GDM1 (cell line): ENCODE data around the gene OPN1SW.

Source experiments
- DNase-seq: peaks from one replicate; lab custom pipeline; 2025; lab: John Stamatoyannopoulos, UW

The OPN1SW gene, protein sequence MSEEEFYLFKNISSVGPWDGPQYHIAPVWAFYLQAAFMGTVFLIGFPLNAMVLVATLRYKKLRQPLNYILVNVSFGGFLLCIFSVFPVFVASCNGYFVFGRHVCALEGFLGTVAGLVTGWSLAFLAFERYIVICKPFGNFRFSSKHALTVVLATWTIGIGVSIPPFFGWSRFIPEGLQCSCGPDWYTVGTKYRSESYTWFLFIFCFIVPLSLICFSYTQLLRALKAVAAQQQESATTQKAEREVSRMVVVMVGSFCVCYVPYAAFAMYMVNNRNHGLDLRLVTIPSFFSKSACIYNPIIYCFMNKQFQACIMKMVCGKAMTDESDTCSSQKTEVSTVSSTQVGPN

DNA sequence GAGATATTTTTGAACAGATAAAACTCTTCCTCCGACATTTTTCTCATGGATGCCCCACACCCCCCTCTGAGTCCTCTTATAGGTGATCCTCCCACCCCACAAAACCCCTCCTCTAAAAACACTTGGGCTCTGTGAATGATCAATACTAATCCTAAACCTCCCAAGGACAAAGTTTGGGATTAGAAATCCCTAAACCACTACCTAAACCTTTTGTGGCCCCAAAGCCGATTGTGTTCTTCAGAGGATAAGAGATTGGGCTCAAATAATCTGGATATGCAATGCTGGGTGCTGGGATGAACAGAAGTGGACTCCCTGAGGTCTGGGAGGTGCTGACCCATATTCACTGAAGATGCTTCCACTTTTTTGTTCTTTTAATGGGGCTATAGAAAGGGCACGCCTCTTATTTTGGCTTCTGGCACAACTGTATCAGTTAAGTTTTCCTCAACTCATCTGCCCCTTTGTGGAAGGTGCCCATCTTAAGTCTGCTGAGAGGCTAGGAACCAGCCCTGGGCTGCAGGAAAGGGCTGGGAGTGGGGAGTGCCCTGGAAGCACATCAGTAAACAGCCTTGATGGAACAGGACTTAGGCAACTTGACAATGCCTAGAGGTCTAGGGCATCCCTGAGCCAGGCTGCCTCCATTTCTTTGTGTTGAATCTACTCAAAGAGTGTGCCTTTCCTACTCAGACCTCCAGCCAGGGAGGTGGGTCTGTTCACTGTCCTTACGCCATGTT is at the start of gene OPN1SW:
Gene OPN1SW, minus strand, starts transcription at position 51 of the 731 bp plus-strand sequence. Its CDS starts 13 bp downstream, at position 38.
- DNase-seq: no peak

DNA sequence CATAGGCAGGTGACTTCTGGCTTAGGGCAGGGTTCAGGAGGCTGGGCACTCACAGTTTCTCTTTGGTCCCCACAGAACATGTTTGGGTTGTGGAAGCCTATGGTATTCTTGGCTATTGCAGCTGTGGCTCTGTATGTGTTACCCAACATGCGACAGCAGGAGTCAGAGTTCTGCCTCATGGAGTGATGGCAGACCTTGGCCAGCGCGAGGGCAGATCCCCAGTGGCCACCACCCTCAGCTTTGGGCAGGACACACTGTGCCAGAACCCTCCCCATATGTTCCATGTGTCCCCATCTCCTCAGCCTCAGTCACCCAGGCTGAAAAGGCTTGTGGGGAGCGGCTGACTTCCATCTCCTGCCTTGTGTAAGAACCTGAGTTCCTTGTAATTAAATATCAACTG is 46.1 kb upstream of the OPN1SW start:
- DNase-seq: no peak

DNA sequence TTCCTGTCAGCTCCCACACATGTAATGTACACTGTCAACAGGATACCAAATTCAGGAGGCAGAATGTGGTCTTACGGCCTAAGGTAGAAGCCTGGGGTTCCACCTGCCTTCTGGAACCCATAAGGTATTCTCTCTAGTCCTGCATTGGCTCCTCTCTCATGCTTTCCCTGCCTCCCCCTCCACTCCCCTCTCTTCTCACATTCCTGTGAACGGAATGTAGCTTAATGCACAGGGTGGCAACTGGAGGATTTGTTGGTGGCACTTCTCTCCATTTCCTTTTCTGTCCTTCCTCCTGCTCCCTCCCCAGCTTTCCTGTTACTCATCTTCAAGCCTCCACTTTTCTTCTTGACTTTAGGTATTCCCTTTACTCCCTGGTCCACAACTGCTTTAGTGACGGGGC is 43.1 kb upstream of the OPN1SW start:
- no peak for DNase-seq

DNA sequence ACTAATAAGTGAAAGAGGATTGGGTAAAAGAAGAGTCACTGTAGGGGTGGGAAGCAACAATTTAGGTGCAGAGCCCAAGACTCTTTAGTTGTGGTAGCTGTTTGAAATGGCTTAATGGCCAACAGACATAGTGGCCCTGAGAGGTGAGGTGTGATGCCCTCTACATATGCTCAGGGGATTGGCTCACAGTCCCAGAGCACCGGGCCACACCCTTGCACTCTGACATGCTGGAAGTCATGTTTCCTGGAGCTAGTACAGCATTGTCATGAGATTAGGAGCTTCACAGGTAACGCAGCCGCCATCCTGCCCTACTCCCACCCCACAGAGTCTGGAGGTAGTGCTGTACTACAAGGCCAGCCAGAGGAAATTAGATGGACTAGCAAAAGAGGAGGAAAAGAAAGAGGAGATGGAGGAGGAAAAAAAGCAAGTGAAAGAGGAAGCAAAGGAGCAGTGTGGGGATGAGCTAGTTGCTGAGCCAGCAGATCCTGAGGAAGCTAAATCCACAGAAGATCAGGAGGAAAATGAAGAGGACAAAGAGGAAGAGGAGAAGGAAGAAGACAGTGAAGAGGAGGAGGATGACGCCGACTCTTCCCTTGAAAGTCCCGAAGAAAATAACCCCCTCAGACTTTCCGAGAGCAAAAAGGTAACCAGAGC is 39.8 kb upstream of the OPN1SW start:
- no peak for DNase-seq

DNA sequence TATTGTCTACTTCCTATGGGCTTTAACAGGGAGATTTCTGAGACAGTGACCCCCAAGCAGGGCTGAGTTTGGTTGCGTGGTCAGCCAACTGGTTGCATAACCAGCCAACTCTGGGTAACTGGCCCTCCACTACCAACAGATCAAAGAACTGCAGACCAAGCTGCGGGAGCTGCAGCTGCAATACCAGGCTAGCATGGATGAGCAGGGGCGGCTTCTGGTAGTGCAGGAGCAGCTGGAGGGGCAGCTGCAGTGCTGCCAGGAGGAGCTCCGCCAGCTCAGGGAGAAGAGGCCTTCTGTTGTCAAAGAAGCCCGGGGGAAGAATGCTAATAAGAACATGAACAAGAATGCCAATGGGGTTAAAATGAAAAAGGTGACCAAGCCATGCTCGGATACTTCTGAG is 38.9 kb upstream of the OPN1SW start:
- DNase-seq: no peak

DNA sequence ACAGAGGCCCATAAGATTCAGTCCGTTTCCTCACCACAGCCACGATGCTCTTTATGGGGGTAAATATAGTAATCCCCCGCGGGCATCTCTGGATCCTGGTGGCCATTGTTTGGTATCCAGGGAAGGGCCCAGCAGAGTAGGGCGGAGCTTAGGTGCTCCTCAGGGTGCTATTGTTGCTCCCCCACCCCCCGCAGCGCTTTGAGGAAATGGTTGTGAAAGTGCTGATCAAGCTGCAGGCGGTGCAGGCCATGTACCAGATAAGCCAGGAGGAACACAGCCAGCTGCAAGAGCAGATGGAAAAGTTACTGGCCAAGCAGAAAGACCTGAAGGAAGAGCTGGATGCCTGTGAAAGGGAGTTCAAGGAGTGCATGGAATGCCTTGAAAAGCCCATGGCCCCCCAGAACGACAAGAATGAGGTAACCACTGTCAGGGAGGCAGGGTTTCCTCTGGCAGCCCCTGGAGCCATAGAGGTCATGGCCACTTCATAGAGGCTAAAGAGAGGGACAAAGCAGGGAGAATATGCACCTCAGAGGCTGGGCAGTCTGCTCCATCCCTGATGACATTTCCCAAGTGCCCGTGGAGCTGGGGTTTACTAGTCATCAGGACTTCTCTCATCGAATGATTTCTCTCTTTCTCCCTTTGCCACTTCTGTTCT is 37.0 kb upstream of the OPN1SW start:
- no peak for DNase-seq

DNA sequence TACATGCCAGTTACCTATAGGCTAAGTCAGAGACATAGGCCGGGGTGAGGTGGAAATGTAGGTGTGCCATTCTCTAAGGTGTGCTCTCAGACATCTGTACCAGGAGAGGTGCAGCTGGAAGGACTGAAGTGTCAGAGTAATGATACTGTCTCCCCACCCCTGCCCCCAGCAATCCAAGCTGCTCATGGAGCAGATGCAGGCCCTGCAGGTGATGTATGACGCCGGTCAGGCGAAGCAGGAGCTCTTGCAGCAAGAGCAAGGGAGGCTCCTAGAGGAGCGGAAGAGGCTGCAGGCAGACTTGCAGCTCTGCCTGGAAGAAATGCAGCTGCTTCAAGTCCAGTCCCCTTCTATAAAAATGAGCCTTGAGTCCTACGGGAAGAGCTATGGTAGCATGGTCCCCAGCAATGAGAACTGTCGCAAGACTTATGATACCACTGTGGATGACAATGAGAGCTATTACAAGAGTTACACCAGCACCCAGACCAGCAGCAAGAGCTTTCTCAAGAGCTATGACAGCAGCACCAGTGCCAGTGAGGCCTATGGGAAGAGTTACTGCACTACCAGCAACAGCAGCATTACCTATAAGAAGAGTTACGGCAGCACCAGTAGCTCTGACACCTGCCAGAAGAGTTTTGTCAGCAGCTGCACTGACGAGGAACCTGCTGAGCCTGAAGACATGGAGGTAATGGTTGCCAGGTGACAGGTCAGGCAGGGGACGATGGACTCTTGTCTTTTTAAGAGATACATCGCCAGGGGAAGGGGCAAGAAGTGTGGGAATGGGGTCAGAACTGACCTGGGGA is 36.2 kb upstream of the OPN1SW start:
- DNase-seq: no peak

DNA sequence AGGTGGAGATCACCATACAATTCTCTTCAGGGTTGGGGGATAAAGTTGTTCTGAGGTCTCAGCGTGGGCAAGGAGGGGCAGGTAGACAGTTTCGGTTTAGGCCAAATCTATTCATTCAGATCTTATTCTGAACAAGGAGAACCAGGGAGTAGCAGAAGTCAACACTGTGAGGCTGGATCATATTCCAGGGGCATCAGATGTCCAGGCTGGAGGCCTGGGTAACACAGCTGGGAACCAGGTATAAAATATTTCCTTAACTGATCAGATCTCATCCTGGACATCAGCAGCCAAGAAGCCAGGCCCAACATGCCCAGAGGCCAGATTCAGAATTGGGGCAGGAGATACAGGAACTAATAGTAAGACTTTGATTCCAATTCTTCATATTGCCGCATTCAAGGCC is 35.4 kb upstream of the OPN1SW start:
- no peak for DNase-seq

DNA sequence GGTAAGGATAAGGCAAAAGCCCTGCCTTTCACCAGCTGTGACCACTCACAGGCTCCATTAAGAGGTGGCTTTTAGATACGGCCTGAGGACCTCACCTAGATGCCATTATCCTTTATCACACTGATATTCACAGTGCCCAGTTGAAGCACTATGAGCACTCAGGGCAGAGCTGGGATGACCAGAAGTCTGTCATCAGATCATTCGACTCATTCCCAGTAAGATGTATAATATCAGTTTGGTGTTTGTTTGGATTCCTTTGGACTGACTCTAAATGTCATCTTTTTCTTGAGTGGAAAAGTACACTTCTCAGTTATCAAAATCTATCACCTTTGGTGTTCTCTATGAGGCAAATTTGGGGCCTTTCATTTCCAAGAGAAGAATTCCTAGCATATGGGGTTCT is 34.9 kb upstream of the OPN1SW start:
- no peak for DNase-seq

DNA sequence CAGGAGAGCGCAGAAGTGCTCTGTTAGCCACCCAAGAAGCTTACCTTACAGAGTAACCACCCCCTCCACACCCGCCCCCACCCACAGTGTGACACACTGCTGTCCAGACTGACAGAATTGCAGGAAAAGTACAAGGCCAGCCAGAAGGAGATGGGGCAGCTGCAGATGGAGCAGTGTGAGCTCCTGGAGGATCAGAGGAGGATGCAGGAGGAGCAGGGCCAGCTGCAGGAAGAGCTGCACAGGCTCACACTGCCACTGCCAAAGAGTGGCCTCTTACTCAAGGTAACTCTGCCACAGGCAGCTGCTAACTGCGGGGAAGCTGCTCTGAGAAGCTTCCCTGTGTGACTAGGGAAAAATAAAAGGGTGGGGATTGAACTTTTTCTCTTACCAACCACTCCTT is 33.8 kb upstream of the OPN1SW start:
- DNase-seq: no peak

DNA sequence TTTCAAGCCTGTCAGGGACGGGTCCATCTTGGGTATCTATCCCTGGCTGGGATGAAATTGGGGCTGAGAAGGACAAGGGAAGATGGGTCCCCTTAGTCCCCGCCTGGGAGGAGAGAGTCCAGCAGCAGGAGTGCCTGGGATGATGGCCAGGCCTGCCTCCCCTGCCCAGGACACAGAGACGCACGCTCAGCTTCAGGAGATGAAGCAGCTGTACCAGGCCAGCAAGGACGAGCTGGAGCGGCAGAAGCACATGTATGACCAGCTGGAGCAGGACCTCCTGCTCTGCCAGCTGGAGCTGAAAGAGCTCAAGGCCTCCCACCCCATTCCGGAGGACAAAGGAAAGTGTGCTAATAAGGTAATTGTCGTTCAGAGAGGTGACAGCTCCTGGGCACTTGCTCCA is 31.6 kb upstream of the OPN1SW start:
- DNase-seq: no peak

DNA sequence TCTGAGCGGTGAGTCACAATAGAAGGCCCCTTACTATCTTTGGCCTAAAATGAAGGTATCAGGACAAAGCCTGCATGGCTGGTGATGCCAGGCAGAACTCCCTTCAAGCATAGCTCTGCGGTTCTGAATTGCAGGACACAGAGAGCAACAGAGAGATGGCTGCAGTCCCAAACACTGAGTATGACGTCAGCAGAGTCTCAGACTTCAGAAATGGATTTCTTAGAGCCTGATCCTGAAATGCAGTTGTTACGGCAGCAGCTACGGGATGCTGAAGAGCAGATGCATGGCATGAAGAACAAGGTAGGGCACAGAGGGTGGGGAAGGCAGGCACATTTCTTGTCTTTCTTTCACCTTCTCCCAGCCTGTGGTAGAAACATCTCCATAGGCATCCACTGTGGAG is 29.6 kb upstream of the OPN1SW start:
- DNase-seq: no peak

DNA sequence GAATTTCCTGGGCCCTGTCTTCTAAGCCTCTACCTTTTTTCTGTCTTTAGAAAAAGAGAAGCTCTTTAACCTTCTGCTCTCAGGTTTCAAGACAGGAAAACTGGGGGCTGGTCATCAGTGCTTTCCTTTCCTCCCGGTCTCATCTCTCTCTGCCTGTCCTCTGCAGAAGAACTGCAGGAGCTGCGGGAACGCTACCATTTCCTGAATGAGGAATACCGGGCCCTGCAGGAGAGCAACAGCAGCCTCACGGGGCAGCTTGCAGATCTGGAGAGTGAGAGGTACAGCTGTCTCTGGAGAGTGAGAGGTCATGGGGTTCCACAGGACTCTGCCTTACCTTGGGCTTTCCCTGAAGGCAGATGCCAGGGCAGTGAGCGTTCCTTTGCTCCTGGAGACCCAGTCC is 28.9 kb upstream of the OPN1SW start:
- DNase-seq: no peak

DNA sequence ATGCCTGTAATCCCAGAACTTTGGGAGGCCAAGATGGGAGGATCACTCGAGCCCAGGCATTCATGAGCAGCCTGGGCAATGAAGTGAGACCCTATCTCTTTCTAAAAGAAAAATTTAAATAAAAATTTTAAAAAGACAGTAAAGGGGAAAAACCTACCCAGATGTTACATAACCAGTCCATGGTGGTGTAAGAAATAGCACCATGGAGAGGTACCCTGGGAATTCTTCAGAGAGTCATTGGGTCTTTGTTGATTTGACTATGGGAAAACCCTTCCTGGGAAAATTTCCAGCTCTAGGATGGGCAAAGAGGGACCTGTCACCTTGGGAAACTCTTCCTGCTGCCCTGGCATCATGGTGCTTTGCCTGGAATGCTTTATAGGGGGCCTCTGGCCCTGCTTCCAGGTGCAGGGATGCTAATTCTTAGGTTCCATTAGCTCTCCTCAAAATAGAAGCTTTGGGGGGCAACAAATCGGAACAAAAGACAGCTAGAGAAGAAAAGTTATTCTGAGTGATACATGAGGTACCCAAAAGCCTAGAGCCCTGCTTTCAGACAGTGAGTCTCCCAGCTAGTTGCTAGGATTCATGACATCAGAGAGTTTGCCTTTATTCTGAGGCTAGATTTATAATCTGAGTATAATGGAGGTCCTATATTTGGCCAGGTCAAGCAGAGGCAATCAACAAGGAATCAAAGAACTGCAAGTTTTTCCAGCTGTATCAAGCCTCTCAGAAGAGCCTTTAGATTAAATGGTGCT is 26.2 kb upstream of the OPN1SW start:
- DNase-seq: no peak

DNA sequence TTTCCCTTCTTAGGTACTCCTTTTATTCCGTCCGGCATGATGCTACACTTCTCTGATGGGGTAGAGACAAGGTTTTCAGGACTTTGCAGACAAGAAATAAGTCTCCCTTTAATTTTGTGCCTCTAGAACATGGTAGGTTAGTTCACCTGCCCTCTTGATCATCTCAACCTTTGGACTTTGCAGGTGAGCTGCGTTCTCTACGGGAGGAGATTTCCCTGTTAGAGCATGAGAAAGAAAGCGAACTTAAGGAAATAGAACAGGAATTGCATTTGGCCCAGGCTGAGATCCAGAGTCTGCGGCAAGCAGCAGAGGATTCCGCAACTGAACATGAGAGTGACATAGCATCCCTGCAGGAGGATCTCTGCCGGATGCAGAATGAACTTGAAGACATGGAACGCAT is 25.4 kb upstream of the OPN1SW start:
- no peak for DNase-seq

DNA sequence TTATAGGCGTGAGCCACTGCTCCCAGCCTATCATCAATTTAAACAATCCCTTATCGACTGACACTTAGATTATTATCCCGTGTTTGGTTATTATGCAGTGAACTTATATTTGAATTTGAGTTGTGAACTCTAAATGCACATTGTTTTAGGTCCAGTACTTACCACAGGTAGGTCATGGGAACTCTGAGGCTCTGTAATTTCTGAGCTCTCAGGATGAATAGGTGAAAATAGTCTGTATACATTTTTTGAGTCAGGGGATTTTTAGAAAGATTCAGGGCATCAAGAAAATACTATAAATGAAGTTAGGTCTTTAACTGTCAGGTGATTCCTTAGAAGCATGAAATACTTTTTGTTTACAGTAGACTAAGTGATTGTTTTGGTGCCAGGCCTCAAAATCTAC is 25.0 kb upstream of the OPN1SW start:
- no peak for DNase-seq

DNA sequence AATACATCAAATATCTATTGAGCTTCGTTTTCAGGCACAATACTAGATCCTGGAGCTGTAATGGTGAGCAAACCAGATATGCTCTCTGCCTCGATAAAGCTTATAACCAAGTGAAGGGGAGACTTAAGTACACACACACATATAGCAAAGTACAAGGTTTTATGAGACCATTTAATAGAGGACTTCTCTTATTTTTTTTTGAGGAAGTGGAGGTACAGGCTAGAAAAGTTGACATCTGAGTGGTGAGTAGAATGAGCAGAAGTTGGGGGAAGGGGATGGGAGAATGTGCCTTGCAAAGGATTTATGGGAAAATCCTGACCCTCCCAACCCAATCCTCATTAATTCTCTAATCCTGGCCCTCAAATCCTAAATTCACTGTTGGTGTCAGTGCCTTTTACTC is 23.9 kb upstream of the OPN1SW start:
- no peak for DNase-seq

DNA sequence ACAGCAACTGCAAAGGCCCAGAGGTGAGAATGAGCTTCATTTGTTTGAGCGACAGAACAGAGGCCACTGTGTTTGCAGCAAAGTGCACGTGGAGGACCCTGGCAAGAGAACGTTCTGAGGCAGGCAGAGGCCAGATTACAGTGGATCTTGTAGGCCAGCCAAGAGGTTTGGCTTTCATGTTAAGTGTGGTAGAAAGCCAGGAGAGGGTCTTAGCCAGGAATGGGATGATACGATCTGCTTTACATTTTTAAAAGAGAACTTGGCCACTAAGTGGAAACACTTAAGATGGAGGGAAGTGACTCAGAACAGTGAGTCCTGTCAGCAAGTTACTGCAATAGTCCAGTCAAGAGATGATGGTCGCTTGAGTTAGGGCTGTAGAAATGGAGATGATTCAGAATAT is 20.7 kb upstream of the OPN1SW start:
- no peak for DNase-seq

DNA sequence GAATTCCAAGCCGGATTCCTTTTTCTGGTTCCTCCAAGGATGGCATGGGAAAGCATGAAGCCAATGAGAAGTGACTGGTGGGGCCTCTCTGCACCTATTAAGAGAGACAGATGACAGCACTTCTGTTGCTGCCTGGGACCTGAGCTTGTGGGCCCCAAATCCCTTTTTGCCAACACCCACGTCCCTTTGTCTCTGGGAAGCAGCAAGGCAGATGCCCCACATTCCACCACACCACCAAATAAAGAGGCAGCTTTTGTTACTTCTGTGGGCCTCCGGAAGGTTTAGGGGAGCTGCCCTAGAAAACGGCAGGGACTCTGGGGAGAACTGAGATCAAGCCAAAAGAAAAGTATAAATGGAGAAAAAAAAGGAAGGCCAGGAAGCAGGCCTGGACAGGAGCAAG is 19.5 kb upstream of the OPN1SW start:
- DNase-seq: no peak

DNA sequence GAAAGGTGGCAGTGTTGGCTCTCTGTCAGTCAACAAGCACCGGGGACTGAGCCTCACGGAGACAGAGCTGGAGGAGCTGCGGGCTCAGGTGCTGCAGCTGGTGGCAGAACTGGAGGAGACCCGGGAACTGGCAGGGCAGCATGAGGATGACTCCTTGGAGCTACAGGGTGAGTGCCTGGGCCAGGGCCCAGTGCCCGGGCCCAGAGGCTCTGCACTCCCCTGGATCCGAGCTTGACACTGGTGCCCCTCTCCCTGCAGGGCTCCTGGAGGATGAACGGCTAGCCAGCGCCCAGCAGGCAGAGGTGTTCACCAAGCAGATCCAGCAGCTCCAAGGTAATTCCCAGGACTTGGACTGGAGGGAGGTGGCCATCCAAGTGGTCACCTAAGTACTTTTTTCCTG is 18.8 kb upstream of the OPN1SW start:
- no peak for DNase-seq

DNA sequence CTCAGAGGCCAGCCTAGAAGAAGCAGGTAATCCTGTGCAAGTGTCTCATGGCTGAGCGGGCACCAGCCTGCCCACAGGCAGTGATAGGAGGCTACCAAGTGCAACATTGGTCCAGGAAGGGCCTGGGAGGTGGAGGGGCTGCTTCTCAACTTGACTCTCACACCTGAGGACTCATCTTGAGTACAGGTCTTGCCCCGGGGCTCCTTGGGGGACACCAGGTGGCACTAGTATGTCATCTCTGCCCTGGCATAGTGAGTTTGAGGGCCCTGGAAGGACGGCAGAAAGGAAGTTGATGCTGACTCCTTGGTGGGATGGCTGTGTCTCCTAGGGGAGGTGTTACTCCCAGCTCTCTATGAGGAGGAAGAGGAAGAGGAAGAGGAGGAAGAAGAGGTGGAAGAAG is 18.4 kb upstream of the OPN1SW start:
- DNase-seq: no peak
